Activated CD8-positive, alpha-beta memory T cell treated with anti-CD3 and anti-CD28 coated beads, Interleukin-2, amount 50 U/mL, for 1 hour (primary cell): ENCODE results near the gene HMGXB4.

Experiments
- DNase-seq: peaks from one replicate; pipeline ENCODE4 v3.0.0-alpha.2; 2020; ENCODE audit errors: extremely low read depth

HMGXB4 gene

DNA sequence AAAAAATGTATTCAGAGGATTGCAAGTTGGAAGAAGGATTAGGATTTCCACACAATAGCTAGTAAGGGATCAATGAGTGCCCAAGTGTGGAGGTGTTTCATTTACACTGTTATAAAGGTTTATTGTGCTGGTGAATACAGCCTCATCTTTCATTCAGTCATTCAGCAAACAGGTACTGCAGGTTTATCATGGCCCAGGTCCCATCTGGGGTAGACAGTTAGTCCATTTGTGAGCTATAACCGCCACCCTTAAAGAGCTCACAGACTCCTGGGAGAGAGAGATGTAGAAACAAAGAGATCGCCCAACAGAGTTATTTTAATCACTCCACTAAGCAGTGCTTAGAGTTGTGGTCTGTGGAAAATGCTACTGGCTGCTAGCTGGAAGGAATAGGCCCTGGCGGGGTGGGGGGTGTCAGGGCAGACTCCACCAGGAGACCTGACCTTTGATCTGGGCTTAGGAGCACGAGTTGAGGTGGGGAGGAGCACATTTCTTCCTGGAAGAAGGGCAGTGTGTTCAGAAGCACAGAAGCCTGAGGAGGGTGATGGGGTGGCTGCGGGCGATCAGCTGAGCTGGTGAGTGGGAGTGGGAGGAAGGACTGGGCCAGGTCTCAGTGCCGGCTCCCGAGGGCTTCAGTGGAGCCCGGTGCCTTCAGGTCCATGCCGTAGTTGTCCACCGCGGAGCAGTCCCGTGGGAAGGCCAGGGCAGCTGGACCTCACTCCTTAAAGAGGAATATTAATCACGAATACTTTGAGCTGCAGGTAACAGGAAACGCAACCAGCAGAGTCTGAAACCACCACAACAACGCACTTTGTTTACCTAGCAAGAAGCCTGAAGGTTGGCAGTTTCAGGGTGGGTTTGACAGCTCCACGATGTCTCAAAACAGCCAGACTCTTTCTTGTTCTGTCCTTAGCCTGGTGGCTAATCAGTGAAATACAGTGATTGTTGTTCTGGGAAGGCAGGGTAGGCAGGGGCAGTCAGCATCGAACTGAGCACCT is 53.6 kb downstream of the HMGXB4 start:
- DNase-seq: no peak

DNA sequence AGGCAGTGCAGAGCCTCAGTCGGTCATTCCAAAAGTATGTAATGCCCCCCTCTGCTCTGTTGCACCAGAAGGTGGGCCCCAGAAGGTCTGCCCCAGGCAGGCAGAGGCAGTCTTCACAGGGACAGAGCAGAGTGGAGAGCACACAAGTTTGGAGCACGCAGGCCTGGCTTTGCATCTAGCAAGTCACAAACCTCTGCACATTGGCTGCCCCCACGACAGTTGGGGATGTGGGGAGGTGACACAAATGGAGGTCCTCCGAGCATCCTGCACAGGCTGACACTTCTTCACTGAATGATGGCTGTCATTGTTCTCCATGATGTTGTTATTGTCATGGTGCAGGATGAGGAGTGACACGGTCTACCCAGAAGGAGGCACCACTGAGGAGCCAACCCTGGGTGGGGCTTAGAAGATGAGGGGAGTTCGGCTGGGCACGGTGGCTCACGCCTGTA is 54.3 kb downstream of the HMGXB4 start:
- DNase-seq: no peak

DNA sequence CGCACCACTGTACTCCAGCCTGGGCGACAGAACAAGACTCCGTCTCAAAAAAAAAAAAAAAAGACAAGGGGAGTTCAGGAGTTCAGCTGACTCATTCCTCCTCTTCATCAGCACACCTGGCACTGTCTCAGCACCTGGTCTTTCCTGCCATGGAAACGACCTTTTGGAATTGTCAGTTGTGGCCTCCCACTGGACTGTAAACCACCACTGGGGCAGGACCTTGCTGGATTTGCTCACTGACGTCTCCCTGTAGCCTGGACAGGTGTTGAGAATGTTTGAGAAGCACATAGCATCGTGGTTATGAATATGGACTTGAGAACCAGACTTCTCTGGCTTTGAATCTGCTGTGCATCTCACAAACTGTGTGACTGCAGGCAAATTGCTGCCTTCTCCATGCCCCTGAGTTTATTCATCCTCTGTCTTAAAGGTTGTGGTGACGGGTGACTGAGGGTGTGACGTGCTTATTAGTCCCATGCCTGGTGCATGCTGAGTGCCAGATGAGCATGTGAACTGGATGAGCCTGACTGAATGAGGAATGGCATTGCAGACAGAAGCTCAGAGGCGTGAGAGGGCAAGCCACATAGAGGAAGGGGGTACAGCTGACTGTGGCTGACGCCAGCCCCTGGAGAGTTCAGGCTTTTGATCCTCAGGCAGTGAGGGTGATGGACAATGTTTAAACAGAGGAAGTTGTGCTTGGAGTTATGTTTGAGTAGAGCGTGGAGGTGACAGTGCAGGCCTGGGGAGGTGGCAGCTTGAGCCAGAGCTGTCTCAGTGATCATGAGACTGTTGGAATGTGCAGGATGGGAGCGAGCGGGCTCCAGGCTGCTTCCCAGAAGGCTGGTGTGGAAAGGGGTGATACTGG is 55.1 kb downstream of the HMGXB4 start:
- no peak for DNase-seq

DNA sequence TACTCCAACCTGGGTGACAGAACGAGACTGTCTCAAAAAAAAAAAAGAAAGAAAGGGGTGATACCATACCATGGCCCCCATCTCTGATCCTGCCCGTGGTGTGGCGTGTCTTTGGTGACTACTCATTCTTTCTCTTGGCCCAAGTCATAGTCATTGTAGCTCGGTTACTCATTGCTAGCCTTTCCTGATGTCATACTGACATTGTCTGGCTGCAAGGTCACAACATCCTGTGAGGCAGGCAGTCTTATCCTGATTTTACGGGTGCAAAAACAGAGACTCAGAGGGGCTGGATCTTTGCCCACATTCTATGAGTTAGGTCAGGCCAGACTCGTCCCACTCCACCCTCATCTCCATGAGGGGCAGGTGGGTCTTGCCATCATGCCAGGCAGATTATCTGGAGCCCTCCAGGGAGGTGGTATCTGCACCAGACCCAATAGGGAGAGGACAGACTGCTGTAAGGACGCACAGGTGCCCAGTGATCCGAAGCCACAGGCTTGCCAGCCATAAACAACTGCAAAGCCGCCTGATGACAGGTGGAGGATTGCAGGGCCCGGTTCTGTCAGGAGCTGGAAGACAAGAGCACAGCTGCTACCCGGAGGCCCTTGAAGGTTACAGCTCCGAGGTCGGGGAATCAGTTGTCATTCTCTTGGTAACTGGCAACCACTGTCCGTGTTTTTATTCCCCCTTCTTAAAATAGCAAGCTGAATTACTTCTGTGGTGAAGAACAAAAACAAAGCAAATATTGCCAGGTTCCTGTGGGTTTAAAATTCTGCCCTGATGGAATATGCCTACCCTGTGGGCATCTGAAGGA is 56.2 kb downstream of the HMGXB4 start:
- DNase-seq: no peak

DNA sequence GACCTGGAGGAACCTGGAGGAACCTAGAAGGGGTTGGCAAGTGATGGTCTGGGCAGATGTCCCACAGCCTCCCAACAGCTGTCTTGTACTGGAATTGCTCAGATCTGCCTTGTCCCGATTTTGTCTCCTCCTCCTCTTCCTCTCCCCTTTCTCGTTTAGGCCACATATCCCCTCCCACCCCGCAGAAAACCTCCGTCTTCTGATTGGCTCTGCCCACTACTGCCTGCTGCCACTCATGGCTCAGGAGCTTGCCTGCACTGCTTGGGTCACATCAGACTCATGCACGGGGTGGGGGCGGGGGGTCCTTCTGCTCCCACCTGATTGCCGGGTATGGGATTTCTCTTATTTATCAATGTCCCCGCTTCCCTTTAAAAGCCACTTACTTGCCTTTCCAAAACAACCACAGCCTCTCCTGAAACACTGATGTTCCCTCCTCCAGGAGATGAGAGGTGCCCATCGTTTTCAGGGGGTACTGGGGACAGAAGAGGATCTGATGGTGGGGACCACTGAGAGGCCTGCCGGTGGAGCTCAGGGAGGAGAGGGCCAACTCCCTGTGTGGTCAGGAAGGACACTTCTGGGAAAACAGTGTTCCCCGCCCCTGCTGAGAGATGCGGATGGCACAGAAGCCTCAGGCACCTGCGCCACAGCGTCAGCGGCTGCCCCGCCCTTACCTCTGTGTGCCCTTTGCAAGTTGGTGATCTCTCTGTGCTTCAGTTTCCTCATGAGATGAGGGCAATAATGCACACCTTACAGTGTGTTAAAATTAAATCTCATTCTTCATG is 57.1 kb downstream of the HMGXB4 start:
- DNase-seq: no peak

DNA sequence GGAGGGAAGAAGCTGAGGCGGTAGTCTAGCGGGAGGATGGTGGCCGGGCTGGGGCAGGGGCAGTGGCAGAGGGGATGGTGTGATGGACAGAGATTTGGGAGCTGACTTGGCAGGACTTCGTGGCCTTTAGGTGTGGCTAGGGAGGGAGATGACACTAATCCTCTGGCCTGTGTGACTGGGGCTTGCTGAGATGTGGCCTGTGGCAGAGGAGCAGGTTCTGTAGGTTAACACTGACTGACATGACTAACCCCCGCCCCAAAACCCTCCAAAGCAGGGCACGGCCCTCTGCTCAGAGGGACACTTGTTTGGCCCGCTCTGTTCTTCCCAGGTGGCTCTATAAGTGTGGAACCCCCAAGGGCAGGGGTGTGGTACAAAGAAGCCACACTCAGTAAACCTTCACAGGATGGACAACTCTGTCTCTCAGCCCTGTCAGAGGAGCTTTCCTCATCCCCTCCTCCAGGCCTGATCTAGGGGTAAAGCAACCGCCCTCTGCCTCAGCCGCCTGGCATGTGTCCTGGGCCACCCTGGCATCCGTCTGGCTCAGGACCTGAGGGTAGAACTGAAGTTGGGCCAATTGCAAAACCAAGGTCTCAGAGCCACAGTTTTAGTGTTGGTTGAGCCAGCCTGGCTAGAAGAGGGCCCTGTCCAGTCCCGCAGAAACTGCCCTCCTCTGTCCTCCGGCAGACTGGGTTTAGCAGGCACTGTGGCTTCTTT is 58.0 kb downstream of the HMGXB4 start:
- no peak for DNase-seq

DNA sequence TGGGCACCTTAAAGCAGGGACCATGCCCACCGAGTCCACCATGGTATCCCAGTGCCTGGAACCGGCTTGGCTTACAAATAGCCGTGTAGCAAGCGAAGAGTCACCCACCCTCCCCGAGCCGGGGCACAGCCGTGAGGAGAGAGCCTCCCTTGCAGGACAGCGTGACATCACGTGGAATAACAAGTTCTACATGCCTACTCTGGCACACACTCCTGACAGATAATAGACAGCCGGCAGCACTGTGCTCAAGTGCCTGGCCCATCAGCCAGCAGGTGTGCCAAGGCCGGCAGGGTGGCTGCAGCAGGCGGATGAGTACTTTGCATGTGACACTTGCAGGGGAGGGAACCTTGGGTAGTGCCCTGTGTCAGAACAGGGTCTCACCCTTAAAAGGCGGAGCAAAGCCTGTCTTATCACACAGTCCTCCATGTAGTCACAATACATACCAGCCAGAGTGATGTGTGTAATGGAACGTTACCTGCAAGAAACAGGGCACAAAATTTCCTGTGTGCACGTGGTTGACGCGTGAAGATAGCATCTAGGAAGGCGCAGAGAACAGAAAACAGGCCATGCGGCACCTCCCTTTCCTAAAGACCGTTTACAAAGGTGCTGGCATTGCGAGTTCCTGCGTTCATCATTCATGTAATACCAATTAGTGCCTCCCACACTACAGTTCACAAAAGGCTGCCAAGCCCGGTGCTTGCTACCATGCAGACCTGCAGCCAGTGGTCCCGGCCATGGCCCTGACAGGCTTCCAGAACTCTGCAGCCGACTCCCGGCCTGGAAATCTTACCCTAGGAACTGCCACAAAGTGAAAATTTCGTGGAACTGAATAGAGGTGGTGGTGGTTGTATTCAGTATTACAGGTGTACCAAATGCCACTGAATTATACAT is 58.8 kb downstream of the HMGXB4 start:
- DNase-seq: no peak

DNA sequence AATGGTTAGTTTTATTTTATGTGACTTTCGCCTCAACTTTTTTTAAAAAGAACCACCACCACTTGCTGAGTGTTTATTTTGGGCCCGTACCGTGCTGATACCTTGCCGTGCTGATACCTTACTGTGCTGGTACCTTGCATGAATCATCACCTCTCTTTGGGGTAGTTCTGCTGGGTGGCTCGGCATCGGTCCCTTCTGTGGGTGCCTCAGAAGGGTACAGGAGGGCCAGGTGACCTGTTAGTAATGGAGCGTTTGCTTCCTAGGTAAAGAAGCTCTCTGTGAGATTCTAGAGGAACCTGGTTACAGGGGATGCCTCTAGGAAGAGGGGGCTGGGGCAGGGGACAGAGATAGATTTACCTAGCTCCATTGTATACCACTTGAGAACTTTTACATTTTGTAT is 59.5 kb downstream of the HMGXB4 start:
- no peak for DNase-seq

DNA sequence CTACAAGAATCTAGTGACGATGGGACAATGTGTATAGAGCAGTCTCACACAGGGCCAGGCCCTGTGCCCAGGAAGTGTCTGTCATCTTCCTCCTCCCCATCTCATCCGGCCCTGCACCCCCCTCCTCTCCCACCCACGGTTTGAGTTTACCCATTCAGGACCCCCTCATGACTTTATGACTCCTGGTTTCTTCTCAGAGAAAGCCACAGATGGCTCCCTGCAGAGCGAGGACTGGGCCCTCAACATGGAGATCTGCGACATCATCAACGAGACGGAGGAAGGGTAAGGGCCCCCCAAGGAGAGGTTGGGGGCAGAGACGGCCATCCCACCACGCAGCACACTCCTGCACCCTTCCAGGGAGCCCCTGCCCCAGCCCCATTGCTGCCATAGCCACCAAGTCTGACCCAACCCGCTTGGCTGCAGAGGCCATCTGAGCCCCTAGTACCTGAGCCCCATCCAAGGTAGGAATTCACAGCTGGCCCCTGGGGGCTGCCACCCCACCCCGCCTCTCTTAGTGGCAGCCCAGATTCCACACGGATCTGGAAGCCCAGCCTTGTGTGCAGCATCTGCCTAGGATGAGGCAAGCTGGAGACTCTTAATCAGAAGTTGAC is 60.5 kb downstream of the HMGXB4 start:
- no peak for DNase-seq

DNA sequence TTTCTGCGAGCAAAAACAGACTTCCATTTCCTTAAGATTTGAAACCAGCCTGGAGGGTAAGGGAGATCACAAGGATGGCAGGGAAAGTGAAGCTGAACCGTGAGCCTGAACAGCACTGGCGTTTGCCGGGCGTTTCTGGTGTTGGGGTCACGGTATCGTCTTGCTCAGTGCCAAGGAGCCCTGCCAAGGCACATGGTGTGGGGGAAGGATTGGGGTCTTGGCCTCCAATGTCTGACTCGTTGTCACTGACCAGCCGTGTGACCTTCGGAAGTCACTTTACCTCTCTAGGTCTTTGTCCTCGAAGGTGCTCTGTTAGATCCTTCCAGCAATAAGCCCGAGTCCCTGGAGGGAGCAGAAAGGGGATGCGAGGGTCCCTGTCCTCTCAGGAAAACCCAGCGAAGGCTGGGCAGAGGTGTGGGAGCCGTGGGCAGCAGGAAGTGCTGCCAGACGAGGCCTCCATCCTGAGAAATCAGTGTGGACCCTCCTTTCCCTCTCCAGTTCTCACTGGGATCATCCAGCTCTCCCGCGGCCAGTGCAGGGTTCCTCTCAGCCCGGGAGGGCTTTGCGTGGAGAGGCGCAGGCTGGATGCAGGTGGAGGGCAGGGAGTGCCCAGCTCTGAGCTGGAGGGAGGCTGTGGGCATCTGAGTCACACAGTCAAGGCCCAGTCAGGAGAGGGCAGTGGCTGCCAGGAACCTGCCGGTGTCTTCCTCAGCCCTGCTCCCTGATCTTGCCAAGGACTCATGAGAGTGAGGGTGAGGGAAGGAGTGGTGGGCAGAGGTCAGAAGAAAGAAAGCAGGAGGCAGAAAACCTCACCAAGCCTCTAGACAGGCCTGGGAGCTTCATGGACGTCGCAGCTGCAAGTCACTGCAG is 61.3 kb downstream of the HMGXB4 start:
- DNase-seq: no peak

DNA sequence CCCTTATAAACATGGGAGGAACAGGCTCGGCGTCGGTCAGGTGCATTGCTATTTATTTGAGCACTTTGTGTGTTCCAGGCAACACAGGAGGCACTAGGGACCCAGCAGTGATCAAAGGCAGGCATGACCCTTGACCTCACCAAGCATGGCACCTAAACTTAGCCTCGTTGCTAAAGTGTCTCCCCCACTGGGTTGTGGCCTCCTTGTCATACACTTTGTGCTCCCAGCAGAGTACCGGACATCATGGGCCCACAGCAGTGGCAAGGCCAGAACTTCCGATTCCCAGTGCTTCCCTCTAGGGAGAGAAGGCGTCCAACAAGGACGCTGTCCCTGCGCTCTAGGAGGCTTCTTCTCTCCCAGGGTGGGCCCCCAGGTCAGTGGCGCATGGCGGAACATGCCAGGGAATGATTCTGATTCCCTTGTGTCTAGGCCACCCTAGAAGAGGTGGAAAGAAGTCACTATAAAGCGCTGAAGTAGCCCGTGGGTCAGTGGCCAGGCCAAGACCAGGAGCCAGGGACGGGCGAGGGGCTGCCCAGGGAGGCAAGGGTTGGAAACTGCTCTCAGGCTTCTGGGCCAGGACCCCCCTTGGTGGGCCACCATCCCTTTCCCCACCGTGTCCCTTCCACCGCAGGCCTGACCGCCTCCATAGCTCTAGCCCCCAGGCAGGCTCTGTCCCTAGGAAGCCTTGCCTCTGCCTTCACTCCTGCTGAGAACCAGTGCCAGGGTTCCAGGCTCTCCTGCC is 62.1 kb downstream of the HMGXB4 start:
- DNase-seq: no peak

DNA sequence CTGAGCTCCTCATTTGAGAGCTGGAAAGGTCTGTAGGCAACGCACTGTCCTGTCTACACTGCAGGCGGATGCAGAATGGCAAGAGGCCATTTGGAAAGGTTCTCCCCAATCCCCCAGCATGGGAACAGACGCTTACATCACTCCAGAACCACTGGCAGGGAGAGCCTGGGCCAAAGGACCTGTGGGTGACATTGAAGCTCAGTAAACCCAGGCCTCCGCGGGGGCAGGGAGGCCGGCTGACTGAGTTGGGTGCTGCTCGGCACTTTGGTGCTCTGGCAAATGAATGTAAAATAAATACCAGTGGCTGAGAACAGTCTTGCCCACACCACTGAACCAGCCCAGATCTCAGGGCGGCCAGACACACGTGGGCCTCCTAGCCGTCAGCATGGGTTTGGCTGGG is 64.8 kb downstream of the HMGXB4 start:
- DNase-seq: no peak

DNA sequence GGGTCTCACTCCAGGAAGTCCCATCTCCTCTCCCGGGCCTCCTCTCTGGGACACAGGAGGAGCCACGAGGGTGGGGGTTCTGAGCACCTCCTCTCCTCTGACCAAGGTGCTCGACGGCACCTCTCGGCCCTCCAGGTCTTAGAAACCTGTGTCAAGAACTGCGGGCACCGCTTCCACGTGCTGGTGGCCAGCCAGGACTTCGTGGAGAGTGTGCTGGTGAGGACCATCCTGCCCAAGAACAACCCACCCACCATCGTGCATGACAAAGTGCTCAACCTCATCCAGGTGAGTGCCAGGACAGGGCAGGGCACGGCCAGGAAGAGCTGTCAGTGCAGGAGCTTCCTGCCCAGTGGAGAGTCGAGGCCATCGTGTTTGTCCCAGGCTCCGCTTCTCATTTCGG is 65.6 kb downstream of the HMGXB4 start:
- DNase-seq: no peak

DNA sequence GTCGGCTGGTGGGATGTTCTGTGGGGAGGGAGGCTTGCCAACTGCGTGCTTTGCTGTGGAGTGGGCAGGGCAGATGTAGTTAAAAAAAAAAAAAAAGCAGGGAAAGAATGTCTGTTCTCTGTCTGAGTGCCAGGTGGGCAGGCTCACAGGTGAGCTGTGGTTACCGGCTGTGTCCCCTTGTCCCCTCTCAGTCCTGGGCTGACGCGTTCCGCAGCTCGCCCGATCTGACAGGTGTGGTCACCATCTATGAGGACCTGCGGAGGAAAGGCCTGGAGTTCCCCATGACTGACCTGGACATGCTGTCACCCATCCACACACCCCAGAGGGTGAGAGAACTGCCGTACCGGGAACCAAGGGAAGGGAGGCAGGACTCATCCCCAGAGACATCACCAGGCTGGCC is 66.0 kb downstream of the HMGXB4 start:
- no peak for DNase-seq

DNA sequence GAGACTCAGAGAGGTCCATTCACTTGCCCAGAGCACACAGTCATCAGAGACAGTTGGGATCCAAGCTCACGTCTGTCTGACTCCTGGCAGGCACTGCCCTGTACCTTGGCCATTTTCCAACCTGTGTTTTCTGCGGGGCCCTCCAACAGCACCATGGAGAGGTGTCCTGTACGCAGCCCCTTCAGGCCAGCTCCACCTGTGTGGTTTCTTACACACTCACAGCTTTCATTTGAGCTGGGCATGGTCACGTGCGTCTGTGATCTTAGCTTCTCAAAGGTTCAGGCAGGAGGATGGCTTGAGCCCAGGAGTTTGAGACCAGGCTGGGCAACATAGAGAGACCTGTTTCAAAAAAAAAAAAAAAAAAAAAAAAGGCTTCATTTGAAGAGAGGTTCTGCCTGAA is 66.8 kb downstream of the HMGXB4 start:
- DNase-seq: no peak

DNA sequence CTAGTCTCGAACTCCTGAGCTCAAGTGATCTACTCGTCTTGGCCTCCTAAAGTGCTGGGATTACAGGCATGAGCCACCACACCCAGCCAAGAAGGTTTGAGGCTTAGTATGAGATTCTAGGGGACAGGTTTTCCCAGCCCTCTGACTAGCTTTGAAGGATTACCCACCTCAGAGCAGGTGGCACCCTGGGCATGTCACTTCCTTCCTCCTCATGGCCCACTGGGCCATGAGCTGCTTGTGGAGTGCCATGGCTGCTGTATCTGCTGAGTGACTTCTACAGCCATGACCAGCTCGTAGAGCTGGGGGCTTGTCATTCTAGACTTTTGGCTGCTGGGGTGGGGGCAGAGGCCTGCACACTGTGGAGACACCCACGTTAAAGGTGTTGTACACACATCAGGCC is 67.5 kb downstream of the HMGXB4 start:
- DNase-seq: no peak

DNA sequence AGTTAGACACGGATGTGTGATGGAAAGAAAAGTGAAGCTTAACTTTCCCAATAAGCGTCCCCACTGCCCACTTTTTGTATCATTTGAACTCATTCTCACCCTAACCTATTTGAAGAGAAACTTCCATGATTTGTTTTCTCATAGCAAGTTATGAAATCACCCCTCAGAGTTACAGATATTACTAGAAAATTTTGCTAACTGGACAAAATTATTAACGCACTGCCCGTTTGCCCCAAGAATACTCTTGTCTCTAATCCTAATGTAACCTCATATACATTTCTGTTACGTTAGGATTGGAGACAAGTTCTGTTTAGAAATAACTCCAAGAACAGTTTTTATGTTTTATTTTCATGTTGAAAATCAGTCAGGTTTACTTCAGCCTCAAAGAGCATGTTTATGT is 67.9 kb downstream of the HMGXB4 start:
- DNase-seq: no peak
